Activated CD4-positive, CD25-positive, alpha-beta regulatory T cell (primary cell): ENCODE results near the gene BCL2L13.
"Not testable (repeated sequence)": the region's sequence is repeated elsewhere in the genome, so short reads cannot be mapped to it uniquely, and the experiment has no call there.

Experiments used
- DNase-seq, 4 experiments: peaks; one replicate each; lab custom pipeline; 2025; lab: John Stamatoyannopoulos, UW

The BCL2L13 gene

GRCh38 chr22:17761138-17761488 lies 122.6 kb downstream of the BCL2L13 start:
- no peak for DNase-seq

- DNase-seq = not testable (repeated sequence)
These were observed 124.9 kb downstream of the BCL2L13 start for GRCh38 chr22:17763442-17763841.

DNA sequence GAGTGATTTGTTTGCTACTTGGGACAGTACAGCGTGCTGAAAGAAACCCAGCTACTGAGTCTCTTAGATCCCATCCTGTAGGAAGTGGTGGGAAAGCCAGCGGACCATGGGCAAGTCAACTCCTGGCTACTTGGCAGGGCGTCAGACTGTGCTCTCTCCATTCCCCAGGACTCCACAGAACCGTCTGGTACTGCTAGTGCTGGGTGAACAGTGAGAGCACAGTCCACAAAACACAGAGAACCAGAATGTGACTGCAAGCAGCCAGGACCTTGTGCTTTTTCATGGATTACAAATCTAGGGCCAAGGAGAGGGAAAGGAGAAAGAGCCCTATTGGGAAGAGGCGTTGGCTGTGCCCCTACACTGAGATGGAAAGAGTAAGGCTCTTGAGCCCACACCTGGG lies 125.5 kb downstream of the BCL2L13 start:
- no peak for DNase-seq

DNA sequence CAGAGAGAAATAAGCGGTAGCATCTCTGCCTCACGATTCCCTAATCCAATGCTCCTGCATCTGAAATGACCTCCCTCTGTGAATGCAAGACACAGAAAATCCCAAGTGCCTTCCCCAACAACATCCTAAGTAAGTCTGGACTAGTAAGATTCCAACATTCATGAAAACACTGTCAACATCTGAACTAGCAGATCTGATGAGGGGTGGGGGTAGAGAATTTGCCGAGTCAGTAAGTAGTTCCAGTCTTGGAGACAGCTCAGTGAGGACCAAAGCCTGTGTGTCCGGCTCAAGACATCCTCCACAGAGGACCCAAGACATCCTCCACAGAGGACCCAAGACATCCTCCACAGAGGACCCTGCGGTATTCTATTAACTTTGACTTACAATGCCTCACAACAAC lies 126.3 kb downstream of the BCL2L13 start:
- not testable (repeated sequence) for DNase-seq

- DNase-seq = peak in 1 of 4 experiments; percentile 20
These were observed 128.9 kb downstream of the BCL2L13 start for GRCh38 chr22:17767233-17768065.

GRCh38 chr22:17769013-17769715 lies 130.6 kb downstream of the BCL2L13 start:
- no peak for DNase-seq

DNA sequence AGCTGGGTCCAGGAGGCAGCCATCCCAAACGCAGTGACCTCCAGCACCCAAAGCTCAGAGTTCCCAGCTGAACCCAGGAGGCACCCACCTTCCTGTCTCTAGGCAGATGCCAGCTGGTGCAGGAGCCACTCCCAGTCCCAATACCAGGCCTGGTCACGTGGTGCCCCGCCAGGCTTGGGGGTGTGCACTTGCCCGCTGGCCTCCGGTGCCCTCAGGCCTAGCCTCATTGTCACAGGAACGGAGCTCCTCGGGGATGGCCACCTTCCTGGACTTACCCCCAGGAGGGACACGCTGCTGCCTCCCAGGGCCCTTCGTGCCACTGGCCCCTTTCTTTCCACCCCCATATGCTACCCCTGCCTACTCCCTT lies 131.1 kb downstream of the BCL2L13 start:
- no peak for DNase-seq

DNA sequence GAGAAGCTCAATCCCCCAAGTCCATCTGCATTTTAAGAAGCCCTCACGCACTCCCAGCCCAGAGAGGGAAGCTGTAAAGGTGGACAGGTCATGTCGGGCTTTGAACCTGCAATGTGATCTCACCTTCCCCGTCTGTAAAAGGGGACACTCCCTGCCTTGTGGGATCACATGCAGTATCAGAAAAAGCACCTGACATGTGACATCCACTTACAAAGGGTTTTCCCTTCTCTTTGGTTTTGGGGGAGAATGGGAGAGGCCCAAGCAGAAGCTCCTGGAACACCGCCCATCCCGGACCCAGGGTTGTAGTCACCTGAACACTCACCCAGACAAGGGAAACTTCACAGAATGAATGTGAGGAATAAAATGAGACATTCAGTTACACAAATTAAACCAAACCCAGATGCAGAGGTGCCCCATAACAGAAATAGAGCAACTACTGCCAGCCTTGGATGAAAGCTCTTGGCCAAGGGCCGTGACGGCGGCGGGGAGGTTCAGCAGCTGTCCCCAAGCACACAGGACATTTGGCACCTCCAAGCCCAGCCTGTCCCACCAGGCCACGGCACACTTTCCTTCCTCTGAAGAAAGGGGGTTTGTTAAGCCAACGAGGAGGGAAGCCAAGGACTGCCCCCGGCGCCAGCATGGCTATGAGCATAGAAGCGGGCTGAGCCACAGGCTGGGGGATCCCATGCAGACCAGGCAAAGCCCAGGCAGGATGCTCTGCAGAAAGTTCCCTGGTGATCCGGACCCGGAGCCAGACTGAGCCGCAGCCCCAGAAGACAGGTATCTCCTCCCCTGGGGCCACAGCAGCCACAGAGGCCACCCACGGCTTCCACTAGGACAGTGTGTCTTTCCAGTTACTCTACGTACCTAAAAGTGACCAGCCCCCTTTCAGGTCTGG lies 131.9 kb downstream of the BCL2L13 start:
- no peak for DNase-seq

GRCh38 chr22:17772249-17772957 lies 133.8 kb downstream of the BCL2L13 start:
- no peak for DNase-seq

DNA sequence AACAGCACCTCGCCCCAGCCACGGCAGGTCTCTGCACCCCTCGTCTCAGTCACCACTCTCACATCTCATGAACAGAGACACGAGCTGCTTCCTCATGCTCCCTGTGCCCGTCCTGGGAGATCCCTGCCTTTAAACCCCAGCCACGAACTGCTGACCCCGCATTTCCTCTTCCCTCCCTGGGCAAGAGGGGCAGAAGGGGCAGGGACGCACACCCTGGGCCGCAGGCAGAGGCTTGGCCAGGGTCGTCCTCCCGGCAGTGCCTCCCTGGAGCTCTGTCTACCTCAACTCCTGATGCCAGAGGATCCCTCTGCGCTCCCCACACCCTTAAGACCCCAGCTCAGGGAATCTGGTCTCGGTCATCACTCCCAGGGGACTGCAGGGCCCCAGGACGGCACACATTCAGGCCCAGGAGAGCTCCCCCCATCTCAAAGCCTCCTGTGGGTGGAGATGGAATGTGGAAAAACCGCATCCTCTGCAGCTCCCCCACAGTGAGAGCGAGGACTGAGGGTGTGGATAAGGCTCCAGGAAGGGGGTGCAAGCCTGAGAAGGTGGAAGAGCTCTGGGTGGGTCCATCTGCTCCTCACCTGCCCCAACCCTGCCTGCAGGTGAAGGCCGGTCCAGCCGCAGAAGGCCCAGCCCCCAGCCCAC lies 134.5 kb downstream of the BCL2L13 start:
- DNase-seq = no peak

GRCh38 chr22:17773606-17774205 lies 135.1 kb downstream of the BCL2L13 start:
- peak in 3 of 4 experiments; percentile 16 to 34 (median 17) for DNase-seq

DNA sequence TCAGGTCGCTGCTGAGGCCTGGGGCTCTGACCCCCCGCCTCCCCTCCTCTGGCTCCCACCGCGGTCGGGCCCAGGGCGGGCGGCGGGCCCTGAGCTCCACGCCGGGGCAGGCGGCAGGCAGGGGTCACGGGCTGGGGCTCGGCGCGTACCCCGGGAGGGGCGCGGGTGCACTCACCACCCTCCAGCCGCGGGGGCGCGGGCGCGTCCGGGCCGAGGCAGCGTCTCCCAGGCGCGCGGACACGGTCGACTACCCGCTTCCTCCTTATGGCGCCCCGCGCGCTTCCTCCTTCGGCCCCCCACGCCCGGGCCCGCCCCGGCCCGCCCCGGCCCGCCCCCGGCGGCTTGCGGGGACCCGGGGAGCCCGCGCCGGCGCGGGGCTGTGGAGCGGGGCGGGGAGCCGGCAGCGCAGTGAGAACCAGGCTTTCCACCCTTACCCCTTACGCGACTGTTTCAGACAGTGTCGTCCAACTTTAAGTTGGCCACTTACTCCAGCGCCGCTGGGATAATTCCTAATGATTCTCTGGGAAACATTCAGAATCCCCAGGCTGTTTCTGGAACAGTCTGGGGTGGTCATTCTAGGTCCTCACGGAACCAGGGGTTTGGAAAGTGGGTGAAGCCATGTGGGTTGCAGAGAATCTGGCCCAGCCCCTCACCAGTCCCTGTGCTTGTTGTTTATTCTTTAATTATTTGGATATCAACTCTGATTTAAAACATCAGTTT lies 135.8 kb downstream of the BCL2L13 start, which contains the start of gene BID:
TSS of gene BID (minus strand) at position 264 of the 720 bp plus-strand sequence. CDS start 24,353 bp downstream, outside the sequence.
- peak in 3 of 4 experiments; percentile 17 to 37 (median 35) for DNase-seq

DNA sequence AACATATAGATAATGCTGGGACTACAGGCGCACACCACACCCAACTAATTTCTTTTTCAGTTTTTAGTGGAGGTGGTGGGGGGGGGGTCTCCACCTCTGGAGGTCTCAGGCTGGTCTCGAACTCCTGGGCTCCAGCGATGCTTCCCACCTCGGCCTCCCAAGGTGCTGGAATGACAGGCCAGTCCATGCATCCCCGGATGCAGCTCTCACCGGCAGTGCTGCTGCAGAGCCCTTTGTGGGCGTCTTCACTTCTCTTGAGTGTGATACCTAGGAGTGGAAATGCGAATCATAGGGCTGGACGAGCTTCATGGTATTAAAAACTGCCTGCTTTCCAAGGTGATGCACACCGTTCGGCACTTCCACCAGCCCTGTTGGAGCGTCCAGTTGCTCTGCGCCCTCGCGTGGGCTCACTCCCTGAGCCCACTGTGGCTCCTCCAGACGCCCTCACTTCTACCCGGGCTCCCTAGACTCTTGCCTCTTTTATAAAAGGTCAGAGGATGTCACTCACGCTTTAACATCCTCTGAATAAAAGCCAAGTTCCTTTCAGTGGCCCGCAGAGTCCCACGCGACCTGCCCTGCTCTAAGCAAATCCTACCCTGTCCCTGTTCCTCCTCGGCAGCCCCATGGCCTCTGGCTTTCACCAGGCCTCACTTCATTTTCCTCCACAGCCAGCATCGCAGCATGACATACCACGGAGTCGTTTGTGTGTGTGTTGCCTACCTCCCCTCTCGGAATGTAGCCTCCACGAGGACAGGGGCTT lies 136.5 kb downstream of the BCL2L13 start:
- no peak for DNase-seq

DNA sequence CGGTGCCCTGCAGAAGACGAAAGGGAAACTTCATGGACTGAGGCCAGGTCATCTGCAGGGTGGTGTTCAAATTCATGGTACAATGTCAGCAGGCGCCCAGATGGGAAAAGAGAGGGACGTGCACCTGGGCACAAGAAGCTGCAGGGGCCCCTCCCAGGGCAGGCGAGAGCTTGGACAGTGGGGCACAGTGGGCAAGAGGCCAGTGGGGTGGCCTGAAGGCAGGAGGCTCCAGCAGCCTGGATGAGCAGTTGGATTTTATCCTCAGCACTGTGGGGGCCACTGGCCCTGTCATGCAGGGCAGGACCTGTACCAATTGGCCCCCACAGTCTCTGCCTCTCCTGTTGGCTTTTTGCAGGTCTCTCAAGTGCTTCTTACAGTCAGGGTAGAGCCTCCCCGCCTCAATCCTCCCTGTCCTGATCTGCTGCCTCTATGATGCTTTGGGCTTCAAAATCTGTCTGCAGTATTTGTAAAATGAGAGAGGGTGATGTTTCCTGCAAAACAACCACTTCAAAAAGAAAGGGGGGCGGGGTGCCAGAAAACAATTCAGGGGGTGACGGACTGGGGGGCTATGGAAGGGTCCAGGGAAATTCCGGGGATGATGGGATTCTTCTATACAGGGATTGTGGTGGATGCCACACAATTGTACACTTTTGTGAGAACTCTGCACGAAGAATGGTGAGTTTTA lies 137.4 kb downstream of the BCL2L13 start:
- DNase-seq = no peak

DNA sequence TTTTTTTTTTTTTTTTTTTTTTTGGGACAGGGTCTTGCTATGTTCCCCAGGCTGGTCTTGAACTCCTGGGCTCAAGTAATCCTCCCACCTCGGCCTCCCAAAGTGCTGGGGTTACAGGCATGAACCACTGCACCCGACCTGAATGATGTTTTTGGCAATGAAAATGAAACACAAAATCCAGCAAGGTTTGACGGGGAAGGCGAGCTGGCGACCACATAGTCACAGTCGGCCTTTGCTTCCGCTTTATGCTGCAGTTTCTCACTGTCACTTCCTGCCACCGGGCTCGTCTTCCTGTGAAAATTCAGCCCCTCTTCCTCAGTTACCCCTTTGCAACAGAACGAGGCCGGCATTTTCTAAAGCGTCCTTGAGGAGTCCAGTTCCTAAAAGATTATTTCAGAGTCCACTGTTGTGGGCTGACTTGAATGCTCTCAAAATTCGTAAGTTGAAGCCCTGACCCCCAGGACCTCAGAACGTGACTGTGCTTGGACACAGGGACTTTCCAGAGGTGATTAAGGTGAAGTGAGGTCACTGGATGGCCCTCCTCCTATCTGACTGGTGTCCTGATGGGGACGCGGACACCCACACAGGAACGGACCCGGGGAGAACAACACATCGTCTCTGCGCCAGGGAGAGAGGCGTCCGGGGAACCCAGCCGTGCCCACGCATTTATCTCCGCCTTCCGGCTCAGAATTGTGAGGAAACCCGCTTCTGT lies 138.6 kb downstream of the BCL2L13 start:
- peak; percentile 39 to 48 (median 43) for DNase-seq

DNA sequence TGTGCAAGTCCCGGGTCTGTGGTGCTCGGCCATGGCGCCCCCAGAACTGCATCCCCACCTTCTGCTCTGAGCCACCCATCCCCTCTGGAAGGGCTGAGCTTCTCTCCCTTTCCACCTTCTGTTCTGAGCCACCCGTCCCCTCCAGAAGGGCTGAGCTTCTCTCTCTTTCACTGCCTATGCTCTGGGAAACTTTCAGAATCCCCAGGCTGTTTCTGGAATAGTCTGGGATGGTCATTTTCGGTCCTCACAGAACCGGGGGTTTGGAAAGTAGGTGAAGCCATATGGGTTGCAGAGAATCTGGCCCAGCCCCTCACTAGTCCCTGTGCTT lies 139.1 kb downstream of the BCL2L13 start:
- no peak for DNase-seq

DNA sequence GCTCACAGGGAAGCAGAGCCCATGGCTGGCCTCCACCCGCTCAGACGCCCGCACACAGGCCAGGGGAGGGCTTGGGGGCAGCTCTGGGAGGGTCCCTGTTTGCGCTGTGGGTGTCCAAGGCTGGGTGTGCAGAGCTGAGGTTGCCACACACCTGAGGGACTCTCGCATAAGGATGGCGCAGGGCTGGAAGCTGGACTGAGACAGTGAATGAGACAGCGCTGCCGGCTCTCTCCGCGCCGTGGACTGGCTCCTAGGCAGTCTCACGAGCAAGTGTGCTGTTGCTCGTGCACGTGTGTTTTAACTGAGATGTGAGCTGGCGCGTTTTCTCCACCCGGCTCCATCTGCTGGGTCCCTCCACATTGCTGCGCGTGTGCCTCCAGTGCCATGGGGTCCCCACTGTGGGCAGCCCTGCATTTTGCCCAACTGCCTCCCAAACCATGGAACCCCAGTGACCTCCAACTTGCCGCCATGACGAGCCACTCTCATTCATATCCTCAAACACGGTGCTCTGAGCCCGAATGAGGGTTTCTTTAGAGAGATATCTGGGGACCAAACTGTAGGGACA lies 139.9 kb downstream of the BCL2L13 start:
- DNase-seq = no peak
